ENCODE results near the gene GABRR3.

Gene GABRR3

GRCh38 chr3:97988784-97989568, 46.1 kb downstream of the GABRR3 start:
- DNase-seq (ENCODE audit: low spot score): no peak

GRCh38 chr3:97987306-97987705, 47.8 kb downstream of the GABRR3 start:
- DNase-seq (ENCODE audit: low spot score): no peak

GRCh38 chr3:97983933-97984491, 51.1 kb downstream of the GABRR3 start:
- DNase-seq (ENCODE audit: low spot score): no peak

- DNase-seq (ENCODE audit: low spot score): no peak
Observed at GRCh38 chr3:97981886-97982285, 53.2 kb downstream of the GABRR3 start.

GRCh38 chr3:97979610-97980009, 55.5 kb downstream of the GABRR3 start:
- DNase-seq (ENCODE audit: low spot score): no peak

GRCh38 chr3:97975466-97975865, 59.6 kb downstream of the GABRR3 start:
- no peak for DNase-seq (ENCODE audit: low spot score)

- DNase-seq (ENCODE audit: low spot score): no peak
Observed at GRCh38 chr3:97974996-97975395, 60.1 kb downstream of the GABRR3 start.

- DNase-seq (ENCODE audit: low spot score): no peak
Observed at GRCh38 chr3:97972976-97973375, 62.1 kb downstream of the GABRR3 start.

- DNase-seq (ENCODE audit: low spot score): peak; percentile 92
Observed at GRCh38 chr3:97971679-97972567, 63.2 kb downstream of the GABRR3 start, which contains the start of gene RIOX2. TSS of gene RIOX2 (minus strand) at chr3:97972431. CDS start at chr3:97967593, 4,838 bp downstream.

GRCh38 chr3:97970956-97971620, 64.0 kb downstream of the GABRR3 start:
- DNase-seq (ENCODE audit: low spot score): peak; percentile 55

- peak; percentile 5 for DNase-seq (ENCODE audit: low spot score)
Observed at GRCh38 chr3:97970156-97970555, 65.0 kb downstream of the GABRR3 start.

- DNase-seq (ENCODE audit: low spot score): no peak
Observed at GRCh38 chr3:97969541-97969940, 65.6 kb downstream of the GABRR3 start.

- no peak for DNase-seq (ENCODE audit: low spot score)
Observed at GRCh38 chr3:97968376-97968775, 66.7 kb downstream of the GABRR3 start.

GRCh38 chr3:97967966-97968365, 67.1 kb downstream of the GABRR3 start:
- no peak for DNase-seq (ENCODE audit: low spot score)

- DNase-seq (ENCODE audit: low spot score): no peak
Observed at GRCh38 chr3:97960993-97961766, 73.9 kb downstream of the GABRR3 start.

- DNase-seq (ENCODE audit: low spot score): no peak
Observed at GRCh38 chr3:97960551-97960950, 74.6 kb downstream of the GABRR3 start.

GRCh38 chr3:97959872-97960271, 75.2 kb downstream of the GABRR3 start:
- DNase-seq (ENCODE audit: low spot score): no peak

- no peak for DNase-seq (ENCODE audit: low spot score)
Observed at GRCh38 chr3:97958796-97959195, 76.3 kb downstream of the GABRR3 start.

GRCh38 chr3:97958396-97958795, 76.7 kb downstream of the GABRR3 start:
- no peak for DNase-seq (ENCODE audit: low spot score)

- no peak for DNase-seq (ENCODE audit: low spot score)
Observed at GRCh38 chr3:97957617-97958311, 77.4 kb downstream of the GABRR3 start.

- DNase-seq (ENCODE audit: low spot score): no peak
Observed at GRCh38 chr3:97956051-97956450, 79.1 kb downstream of the GABRR3 start.

Measured in NAMALWA (cell line).